Measurements from ENCODE around the gene C5orf24.

DNA sequence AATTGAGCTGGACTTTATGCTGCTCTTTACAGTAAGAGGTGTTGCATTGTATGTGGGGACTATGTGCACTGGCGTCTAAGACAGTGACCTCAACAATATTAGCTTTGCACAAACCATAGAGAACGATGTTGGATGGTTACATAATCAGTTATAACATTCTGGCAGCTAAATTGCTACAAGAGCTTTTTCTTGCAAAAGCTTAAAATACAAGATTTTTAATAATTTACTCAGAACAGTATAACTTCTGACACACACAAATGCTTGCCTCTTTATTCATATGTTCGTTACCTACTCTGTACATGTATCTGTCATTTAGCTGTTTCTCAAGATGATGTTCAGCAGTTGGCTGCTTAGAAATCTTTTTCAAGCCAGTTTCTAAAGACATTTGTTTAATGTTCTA, 11.6 kb downstream of the C5orf24 start:
- TF ChIP-seq, protein P1, sequence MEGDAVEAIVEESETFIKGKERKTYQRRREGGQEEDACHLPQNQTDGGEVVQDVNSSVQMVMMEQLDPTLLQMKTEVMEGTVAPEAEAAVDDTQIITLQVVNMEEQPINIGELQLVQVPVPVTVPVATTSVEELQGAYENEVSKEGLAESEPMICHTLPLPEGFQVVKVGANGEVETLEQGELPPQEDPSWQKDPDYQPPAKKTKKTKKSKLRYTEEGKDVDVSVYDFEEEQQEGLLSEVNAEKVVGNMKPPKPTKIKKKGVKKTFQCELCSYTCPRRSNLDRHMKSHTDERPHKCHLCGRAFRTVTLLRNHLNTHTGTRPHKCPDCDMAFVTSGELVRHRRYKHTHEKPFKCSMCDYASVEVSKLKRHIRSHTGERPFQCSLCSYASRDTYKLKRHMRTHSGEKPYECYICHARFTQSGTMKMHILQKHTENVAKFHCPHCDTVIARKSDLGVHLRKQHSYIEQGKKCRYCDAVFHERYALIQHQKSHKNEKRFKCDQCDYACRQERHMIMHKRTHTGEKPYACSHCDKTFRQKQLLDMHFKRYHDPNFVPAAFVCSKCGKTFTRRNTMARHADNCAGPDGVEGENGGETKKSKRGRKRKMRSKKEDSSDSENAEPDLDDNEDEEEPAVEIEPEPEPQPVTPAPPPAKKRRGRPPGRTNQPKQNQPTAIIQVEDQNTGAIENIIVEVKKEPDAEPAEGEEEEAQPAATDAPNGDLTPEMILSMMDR (conservative IDR thresholded peaks at IDR 0.05; ENCODE audit: low read depth, low read length): no peak
- TF ChIP-seq EZH2phosphoT487 (IDR thresholded peaks at IDR 0.05; ENCODE audit: borderline replicate concordance, low read length) (no peak), EZH2 (IDR thresholded peaks at IDR 0.05; ENCODE audit: low read length, unreplicated experiment) (no peak)

All from PC-3 (cell line).